HEK293 (cell line): ENCODE results near the gene ITGB1BP1.

Experiments used
- HOXC10 ChIP-seq: sonication (generic); formaldehyde crosslinking; IDR thresholded peaks from 2 replicates; pipeline ENCODE4 v1.8.1; 2023; ENCODE audit warnings: mild to moderate bottlenecking, missing genetic modification reagents
- PRDM2 ChIP-seq: fragments of 450-650 bp; formaldehyde crosslinking; IDR thresholded peaks from 2 replicates; pipeline ENCODE4 v1.5.1; 2016; ENCODE audit warnings: missing biosample characterization, missing genetic modification characterization, borderline replicate concordance
- REST ChIP-seq: fragments of 450-650 bp; formaldehyde crosslinking; IDR thresholded peaks from 2 replicates; pipeline ENCODE4 v1.5.1; 2016; ENCODE audit warnings: missing biosample characterization, missing genetic modification characterization
- SCRT1 ChIP-seq: fragments of 450-650 bp; formaldehyde crosslinking; IDR thresholded peaks from 2 replicates; pipeline ENCODE4 v1.5.1; 2016; ENCODE audit warnings: missing biosample characterization, missing genetic modification characterization, borderline replicate concordance
- WT1 ChIP-seq: fragments of 450-650 bp; formaldehyde crosslinking; IDR thresholded peaks from 2 replicates; pipeline ENCODE4 v1.5.1; 2016; ENCODE audit warnings: missing biosample characterization, missing genetic modification characterization
- ZBTB7A ChIP-seq: fragments of 450-650 bp; formaldehyde crosslinking; IDR thresholded peaks from 2 replicates; pipeline ENCODE4 v1.5.1; 2016; ENCODE audit warnings: low read depth, missing biosample characterization, missing genetic modification characterization
- ZNF292 ChIP-seq: fragments of 450-650 bp; formaldehyde crosslinking; IDR thresholded peaks from 2 replicates; pipeline ENCODE4 v1.5.1; 2016; ENCODE audit warnings: low read depth, missing biosample characterization, missing genetic modification characterization, borderline replicate concordance
- ZNF366 ChIP-seq: fragments of 450-650 bp; formaldehyde crosslinking; conservative IDR thresholded peaks from 2 replicates; pipeline ENCODE4 v1.5.1; 2016; ENCODE audit warnings: missing biosample characterization, missing genetic modification characterization
- TF ChIP-seq, protein P1 (sequence below): fragments of 450-650 bp; formaldehyde crosslinking; IDR thresholded peaks from 2 replicates; pipeline ENCODE4 v1.5.1; 2016; ENCODE audit warnings: missing biosample characterization, missing genetic modification characterization
- TF ChIP-seq, protein P2 (sequence below): fragments of 450-650 bp; formaldehyde crosslinking; IDR thresholded peaks from 2 replicates; pipeline ENCODE4 v1.5.1; 2016; ENCODE audit warnings: missing biosample characterization, missing genetic modification characterization

GRCh38 chr2:9463698-9464034 lies 40.3 kb upstream of the ITGB1BP1 start:
- TF ChIP-seq PRDM2 (tag by site-specific recombination) (no peak), HOXC10 (CRISPR knock-in tag) (no peak), SCRT1 (tag by site-specific recombination) (no peak), WT1 (tag by site-specific recombination) (no peak), REST (no peak), ZNF292 (tag by site-specific recombination) (no peak), ZBTB7A (tag by site-specific recombination) (no peak), ZNF366 (tag by site-specific recombination) (no peak)
- TF ChIP-seq, protein P1, sequence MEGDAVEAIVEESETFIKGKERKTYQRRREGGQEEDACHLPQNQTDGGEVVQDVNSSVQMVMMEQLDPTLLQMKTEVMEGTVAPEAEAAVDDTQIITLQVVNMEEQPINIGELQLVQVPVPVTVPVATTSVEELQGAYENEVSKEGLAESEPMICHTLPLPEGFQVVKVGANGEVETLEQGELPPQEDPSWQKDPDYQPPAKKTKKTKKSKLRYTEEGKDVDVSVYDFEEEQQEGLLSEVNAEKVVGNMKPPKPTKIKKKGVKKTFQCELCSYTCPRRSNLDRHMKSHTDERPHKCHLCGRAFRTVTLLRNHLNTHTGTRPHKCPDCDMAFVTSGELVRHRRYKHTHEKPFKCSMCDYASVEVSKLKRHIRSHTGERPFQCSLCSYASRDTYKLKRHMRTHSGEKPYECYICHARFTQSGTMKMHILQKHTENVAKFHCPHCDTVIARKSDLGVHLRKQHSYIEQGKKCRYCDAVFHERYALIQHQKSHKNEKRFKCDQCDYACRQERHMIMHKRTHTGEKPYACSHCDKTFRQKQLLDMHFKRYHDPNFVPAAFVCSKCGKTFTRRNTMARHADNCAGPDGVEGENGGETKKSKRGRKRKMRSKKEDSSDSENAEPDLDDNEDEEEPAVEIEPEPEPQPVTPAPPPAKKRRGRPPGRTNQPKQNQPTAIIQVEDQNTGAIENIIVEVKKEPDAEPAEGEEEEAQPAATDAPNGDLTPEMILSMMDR (tag by site-specific recombination) = no peak
- TF ChIP-seq, protein P2, sequence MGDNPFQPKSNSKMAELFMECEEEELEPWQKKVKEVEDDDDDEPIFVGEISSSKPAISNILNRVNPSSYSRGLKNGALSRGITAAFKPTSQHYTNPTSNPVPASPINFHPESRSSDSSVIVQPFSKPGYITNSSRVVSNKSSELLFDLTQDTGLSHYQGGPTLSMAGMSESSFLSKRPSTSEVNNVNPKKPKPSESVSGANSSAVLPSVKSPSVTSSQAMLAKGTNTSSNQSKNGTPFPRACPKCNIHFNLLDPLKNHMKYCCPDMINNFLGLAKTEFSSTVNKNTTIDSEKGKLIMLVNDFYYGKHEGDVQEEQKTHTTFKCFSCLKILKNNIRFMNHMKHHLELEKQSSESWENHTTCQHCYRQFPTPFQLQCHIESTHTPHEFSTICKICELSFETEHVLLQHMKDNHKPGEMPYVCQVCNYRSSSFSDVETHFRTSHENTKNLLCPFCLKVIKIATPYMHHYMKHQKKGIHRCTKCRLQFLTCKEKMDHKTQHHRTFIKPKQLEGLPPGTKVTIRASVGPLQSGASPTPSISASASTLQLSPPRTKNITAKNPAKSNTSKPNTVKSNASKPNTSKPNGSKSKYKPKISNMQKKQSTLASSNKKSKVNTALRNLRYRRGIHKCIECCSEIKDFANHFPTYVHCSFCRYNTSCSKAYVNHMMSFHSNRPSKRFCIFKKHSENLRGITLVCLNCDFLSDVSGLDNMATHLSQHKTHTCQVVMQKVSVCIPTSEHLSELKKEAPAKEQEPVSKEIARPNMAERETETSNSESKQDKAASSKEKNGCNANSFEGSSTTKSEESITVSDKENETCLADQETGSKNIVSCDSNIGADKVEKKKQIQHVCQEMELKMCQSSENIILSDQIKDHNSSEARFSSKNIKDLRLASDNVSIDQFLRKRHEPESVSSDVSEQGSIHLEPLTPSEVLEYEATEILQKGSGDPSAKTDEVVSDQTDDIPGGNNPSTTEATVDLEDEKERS (tag by site-specific recombination) = no peak
